ENCODE data around the gene DLX4. TPM values are rescaled to one million over a fixed set of nuclear protein-coding genes. Genes with fewer than 3 reads are reported as not detected.

DLX4 gene
- total and polyA plus RNA-seq, 2 donors (not counting 3 experiments of a cell fraction or from before 2014, with no cell fraction given): not detected

DNA sequence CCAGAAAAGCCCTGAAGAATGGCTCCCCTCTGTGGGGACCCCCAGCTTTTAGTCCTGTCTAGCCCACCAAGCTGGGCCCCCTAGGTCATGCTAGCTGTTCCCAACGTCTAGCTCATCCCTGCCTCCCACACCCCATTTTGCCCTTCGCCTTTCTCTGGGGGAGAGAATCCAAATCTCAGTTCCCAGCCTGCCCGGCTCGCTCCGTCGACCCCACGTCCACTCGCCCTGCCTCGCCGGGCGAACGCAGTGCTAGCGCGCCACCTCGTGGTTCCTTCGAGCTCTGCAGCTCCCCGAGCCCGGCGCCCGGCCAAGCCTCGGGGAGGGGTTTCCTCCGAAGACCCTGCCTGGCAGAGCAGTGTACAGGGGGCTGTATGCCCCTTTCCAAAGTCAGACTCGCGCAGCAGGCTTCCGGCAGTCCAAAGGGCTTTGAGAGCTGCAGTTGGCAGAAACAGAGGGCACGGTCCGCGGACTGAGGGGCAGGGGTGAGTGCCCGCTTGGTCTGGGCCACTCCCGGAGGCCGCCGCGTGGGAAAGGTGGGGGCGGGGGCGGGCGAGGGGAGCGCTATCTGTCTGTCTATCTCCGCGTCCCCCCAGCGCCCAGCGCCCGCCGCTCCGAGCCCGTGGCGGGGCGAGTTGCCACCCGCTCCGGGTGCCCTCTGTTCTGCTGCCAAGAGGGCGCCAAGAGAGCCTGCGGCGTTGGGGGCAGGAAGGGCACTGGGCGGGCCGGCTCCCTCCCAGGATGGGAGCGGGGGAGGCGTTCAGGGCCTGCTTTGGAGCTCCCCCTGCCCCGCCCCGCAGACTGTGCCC, 27.7 kb downstream of the DLX4 start:
- no peaks in the 10 kb centered on the region for H3K4me1 ChIP-seq (ENCODE audit: control insufficient read depth, extremely low read depth, insufficient read depth, low read length)
- H3K9me1 ChIP-seq (replicated peaks; ENCODE audit: control insufficient read depth, extremely low read depth, insufficient read depth, low read length): no peaks in the 10 kb centered on the region
- peak; percentile 83 for FAIRE-seq
- H3K4me3 ChIP-seq (replicated peaks in 1 of 3; ENCODE audit: insufficient read depth in 1 of 3, low read depth in 1 of 3, low read length in 3 of 3): peak overlapping the region in 2 of 3 experiments; percentile 3 to 29
- POLR2A ChIA-PET: interaction anchor here (0.8 kb wide), 1 partner anchor 135 kb away, joined by 6 read pairs; no protein-coding TSS in a partner anchor
- dilution Hi-C loops (cut with MboI; ENCODE audit: extremely low pct_ligation_motif_present, low sequenced_read_pairs) (no loop called here), intact Hi-C loops (cut with micrococcal nuclease) (loop anchor here (1.0 kb wide), 3 partner anchors 97 to 428 kb away; no protein-coding TSS in a partner anchor)
- CTCF ChIA-PET: interaction anchor here (0.6 to 10.5 kb wide), 51 partner anchors 10 to 552 kb away, joined by 3 to 590 read pairs (median 5); partner anchors contain the start of genes DLX4, FAM117A, ITGA3 and SLC35B1
- H3K4me2 ChIP-seq (ENCODE audit: insufficient read depth, low read length): peak overlapping the region; percentile 32
- TF ChIP-seq, protein P1, sequence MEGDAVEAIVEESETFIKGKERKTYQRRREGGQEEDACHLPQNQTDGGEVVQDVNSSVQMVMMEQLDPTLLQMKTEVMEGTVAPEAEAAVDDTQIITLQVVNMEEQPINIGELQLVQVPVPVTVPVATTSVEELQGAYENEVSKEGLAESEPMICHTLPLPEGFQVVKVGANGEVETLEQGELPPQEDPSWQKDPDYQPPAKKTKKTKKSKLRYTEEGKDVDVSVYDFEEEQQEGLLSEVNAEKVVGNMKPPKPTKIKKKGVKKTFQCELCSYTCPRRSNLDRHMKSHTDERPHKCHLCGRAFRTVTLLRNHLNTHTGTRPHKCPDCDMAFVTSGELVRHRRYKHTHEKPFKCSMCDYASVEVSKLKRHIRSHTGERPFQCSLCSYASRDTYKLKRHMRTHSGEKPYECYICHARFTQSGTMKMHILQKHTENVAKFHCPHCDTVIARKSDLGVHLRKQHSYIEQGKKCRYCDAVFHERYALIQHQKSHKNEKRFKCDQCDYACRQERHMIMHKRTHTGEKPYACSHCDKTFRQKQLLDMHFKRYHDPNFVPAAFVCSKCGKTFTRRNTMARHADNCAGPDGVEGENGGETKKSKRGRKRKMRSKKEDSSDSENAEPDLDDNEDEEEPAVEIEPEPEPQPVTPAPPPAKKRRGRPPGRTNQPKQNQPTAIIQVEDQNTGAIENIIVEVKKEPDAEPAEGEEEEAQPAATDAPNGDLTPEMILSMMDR (IDR thresholded peaks at IDR 0.05; ENCODE audit: extremely low read depth in 1 of 2, insufficient read depth in 1 of 2, low read depth in 1 of 2, low read length in 2 of 2): peak; percentile 98
- TF ChIP-seq GATA2 (IDR thresholded peaks at IDR 0.05; ENCODE audit: insufficient read depth, insufficient read length, low read depth, low read length): no peak
- H3K36me3 ChIP-seq (ENCODE audit: control insufficient read depth in 2 of 2, extremely low read depth in 1 of 2, insufficient read depth in 2 of 2, low read length in 2 of 2): no peaks in the 10 kb centered on the region
- peak overlapping the region; percentile 10 for H3K9ac ChIP-seq (replicated peaks; ENCODE audit: extremely low read depth, insufficient read depth, low read length)
- no peaks in the 10 kb centered on the region for H3K9me3 ChIP-seq (replicated peaks; ENCODE audit: control insufficient read depth, insufficient read depth, low read length)
- no peaks in the 10 kb centered on the region for H4K20me1 ChIP-seq (replicated peaks; ENCODE audit: control insufficient read depth, extremely low read depth, insufficient read depth, low read length)
- peaks cover 50 to 61% of the 10 kb centered on the region in 2 experiments for H3K27me3 ChIP-seq (ENCODE audit: control insufficient read depth in 2 of 2, insufficient read depth in 2 of 2, low read length in 2 of 2)
- H3K79me2 ChIP-seq (ENCODE audit: control insufficient read depth, insufficient read depth, low read length): no peaks in the 10 kb centered on the region
- peak; percentile 37 for DNase-seq (ENCODE audit: low read depth, low spot score)
- no peak overlapping the region for H3K27ac ChIP-seq (ENCODE audit: insufficient read depth, low read depth, low read length)
- H2AFZ ChIP-seq (ENCODE audit: low read depth, low read length): peak overlapping the region; percentile 80
- no TSS peak for BruUV-seq (replicated peaks)

DNA sequence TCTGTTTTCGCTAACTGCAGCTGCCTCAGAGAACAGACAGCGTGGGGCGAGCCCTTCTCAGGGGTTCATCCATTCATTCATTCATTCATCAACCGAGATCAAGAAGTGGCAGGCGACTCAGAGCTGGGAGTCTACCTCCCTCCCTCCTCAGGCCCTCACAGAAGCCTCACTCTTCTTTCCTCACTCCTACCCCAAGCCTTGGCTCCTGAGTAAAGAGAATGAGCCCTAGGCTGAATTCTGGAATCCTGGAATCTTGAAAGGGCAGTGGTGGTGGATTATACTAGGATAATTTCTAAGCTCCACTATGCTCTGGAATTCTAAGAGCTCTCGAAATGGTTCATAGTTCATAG, 28.3 kb downstream of the DLX4 start:
- BruUV-seq (replicated peaks): no TSS peak
- Histone ChIP-seq H2AFZ (ENCODE audit: low read depth, low read length) (no peak overlapping the region), H3K27me3 (ENCODE audit: control insufficient read depth in 2 of 2, insufficient read depth in 2 of 2, low read length in 2 of 2) (peaks cover 47 to 58% of the 10 kb centered on the region in 2 experiments), H3K79me2 (ENCODE audit: control insufficient read depth, insufficient read depth, low read length) (no peaks in the 10 kb centered on the region), H3K4me3 (replicated peaks in 1 of 3; ENCODE audit: insufficient read depth in 1 of 3, low read depth in 1 of 3, low read length in 3 of 3) (no peak overlapping the region), H3K36me3 (ENCODE audit: control insufficient read depth in 2 of 2, extremely low read depth in 1 of 2, insufficient read depth in 2 of 2, low read length in 2 of 2) (no peaks in the 10 kb centered on the region), H3K9me1 (replicated peaks; ENCODE audit: control insufficient read depth, extremely low read depth, insufficient read depth, low read length) (no peaks in the 10 kb centered on the region), H3K9ac (replicated peaks; ENCODE audit: extremely low read depth, insufficient read depth, low read length) (no peak overlapping the region), H3K27ac (ENCODE audit: insufficient read depth, low read depth, low read length) (no peak overlapping the region), H3K4me2 (ENCODE audit: insufficient read depth, low read length) (no peak overlapping the region), H4K20me1 (replicated peaks; ENCODE audit: control insufficient read depth, extremely low read depth, insufficient read depth, low read length) (no peaks in the 10 kb centered on the region), H3K9me3 (replicated peaks; ENCODE audit: control insufficient read depth, insufficient read depth, low read length) (no peaks in the 10 kb centered on the region), H3K4me1 (ENCODE audit: control insufficient read depth, extremely low read depth, insufficient read depth, low read length) (no peaks in the 10 kb centered on the region)
- ChIA-PET POLR2A (no interaction called here), CTCF (interaction anchor here (0.6 to 10.5 kb wide), 46 partner anchors 9 to 553 kb away, joined by 3 to 590 read pairs (median 8); partner anchors contain the start of genes ITGA3 and SLC35B1)
- TF ChIP-seq EZH2 (IDR thresholded peaks at IDR 0.05; ENCODE audit: borderline replicate concordance, low read depth, low read length, severe bottlenecking): no peak
- TF ChIP-seq, protein P2, sequence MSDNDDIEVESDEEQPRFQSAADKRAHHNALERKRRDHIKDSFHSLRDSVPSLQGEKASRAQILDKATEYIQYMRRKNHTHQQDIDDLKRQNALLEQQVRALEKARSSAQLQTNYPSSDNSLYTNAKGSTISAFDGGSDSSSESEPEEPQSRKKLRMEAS (IDR thresholded peaks at IDR 0.05; ENCODE audit: insufficient read depth, insufficient read length): no peak
- no peak for TF ChIP-seq JUN (IDR thresholded peaks at IDR 0.05; ENCODE audit: borderline replicate concordance, insufficient read depth, insufficient read length, low read depth)
- TF ChIP-seq, protein P1 (IDR thresholded peaks at IDR 0.05; ENCODE audit: extremely low read depth in 1 of 2, insufficient read depth in 1 of 2, low read depth in 1 of 2, low read length in 2 of 2): no peak
- no peak for TF ChIP-seq POLR2A (IDR thresholded peaks at IDR 0.05; ENCODE audit: low read depth, low read length)
- TF ChIP-seq MYC (IDR thresholded peaks at IDR 0.05; ENCODE audit: low read depth, low read length): no peak
- dilution Hi-C loops (cut with MboI; ENCODE audit: extremely low pct_ligation_motif_present, low sequenced_read_pairs) (no loop called here), intact Hi-C loops (cut with micrococcal nuclease) (no loop called here)
- DNase-seq (ENCODE audit: low read depth, low spot score) (no peak), FAIRE-seq (no peak)

Data from endothelial cell of umbilical vein (primary cell).